IPS DF 19.7 (cell line): ENCODE measurements around the gene CDKN2C.
"Not testable (repeated sequence)": the region's sequence is repeated elsewhere in the genome, so short reads cannot be mapped to it uniquely, and the experiment has no call there.

Source experiments
- DNase-seq: peaks from one replicate; pipeline ENCODE4 v3.0.0-alpha.2; 2013; ENCODE audit warnings: low read depth, low spot score

CDKN2C gene

DNA sequence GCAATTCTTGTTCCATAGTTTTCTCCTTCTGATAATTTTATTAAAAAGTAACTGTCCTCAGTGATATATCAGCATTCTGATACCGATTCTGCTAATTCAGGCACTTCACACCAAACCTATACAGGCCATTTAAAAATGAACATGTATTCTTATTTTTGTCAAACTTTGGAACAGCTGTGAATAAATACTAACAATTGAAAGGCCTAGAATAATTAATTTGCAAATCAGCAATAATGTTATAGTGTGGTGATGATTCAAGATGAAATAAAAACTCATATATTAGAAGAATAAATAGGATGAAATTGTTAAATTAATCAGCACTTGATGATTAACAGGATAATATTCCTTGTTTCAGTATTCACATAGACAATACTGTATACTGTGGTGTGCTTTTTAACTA, 9.9 kb downstream of the CDKN2C start:
- DNase-seq = no peak

DNA sequence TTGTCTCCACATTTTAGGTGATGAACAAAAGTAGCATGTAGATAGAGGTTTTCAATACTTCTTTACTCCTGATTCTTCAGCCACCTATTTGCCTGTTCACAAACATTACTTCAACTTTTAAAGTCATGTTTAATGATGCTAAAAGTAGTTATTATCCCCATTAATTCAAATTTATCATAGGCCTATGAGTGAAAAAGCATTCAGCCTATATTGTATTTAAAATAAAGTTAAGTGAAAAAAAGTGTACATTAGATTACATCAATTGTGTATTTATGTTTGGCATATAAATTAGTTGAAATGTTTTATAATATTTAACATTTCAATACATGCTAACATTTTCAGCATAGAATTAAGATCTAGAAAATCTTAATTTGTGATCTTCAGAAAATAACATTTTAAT, 10.5 kb downstream of the CDKN2C start:
- DNase-seq = no peak

DNA sequence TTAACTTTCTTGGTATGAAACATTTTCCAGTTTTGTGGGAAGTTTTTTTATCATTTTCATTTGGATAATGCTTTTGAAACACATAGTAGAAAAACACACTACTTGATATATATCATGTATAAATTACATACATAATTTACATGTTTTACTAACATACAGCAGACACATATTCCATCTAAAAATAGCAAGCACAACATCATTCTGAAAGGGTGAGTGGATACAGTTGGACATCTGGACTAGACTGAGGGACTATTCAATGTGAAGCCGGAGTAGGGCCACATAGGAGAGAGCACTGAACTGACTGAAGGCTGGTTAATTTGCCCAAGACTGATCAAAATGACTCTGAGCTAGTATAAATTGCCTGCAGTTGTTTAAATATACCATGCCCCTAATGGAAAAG, 11.7 kb downstream of the CDKN2C start:
- DNase-seq = no peak

DNA sequence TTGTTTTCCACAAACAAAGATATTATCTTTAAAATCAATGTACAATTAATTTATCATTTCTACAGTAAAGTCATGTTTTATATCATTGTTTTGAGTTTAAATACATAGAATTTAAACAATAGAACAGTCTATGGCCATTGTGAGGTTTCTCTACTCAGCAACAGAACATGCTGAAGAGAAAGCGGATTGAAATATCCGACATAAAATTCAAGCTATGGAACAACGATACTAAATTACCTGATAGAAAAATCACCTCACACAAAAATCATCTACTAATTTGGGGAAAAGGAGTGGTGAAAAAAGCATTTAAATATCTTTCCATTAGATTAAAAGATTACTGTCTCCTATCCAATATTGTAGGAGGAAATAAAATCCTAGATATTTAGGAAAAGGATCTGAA, 12.6 kb downstream of the CDKN2C start:
- DNase-seq = no peak

DNA sequence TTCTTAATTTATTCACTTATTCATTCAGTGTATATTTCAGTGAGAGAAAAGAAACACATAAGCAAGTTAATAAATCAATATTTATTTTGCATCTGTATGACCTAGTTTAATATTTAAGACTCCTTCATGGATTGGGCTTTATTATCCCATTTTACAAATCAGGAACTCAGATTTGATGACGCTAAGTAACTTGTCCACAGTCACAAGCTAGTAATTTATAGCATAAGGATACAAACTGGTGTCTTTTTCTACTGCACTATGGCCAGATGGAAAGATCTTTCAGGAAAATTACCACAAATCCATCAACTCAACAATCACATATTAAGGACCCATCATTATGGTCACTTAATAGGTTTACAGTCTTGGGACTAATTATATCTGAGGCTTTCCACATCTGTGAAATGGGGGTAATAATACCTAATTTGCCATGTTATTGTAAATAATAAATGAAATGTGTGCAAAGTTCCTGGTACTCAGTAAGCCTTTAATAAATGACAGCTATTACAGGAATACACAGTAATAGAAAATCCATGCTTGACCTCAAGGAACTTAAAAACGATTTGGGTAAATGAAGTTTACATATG, 13.3 kb downstream of the CDKN2C start:
- DNase-seq = no peak

DNA sequence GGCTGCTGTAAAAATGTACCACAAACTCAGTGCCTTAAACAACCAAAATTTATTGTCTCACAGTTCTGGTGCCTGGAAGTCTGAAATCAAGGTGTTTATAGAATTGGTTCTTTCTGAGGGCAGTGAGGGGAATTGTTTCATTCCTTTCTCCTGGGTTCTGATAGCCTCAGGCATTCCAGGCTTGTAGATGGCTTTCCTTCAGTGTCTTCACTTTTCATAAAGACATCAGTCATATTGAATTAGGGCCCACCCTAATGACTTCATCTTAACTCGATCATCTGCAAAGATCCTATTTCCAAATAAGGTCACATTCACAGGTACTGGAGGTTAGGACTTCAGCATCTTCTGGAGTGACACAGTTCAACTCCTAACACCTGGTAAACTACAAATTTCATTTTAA, 15.0 kb downstream of the CDKN2C start:
- DNase-seq = no peak

DNA sequence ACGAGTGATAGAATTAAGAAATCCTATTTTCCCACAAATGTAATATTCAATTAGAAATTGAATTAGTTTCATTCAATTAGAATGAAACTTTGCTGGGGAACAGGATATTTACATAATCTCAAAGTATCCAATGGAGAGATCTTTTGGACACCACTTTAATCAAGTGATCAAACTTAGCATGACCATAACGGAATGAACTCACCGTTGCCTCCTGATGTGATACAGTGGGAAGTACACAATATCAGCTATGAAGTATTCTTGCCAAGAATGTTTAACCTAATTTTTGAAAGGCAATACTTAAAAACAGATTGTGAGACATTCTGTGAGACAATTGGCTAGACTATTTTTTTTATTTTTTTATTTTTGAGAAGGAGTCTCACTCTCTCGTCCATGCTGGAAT, 16.6 kb downstream of the CDKN2C start:
- no peak for DNase-seq

DNA sequence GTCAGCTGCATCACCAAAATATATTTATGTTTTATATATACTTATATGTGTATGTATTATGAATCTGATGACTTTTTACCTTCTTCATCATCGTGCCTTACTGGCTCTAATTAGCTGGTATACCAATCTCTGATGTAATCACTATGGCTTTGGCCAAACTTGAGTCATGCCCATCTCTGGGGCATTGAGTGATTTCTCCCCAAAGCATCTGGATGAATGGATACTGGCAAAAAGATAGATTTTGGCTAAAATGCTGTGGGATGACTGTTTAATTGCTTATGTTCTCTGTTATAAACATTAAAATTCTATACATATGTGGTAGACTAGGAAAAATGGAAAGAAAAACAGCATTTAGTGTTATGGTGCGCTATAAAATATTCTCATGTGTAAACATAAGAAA, 19.6 kb downstream of the CDKN2C start:
- DNase-seq = no peak

DNA sequence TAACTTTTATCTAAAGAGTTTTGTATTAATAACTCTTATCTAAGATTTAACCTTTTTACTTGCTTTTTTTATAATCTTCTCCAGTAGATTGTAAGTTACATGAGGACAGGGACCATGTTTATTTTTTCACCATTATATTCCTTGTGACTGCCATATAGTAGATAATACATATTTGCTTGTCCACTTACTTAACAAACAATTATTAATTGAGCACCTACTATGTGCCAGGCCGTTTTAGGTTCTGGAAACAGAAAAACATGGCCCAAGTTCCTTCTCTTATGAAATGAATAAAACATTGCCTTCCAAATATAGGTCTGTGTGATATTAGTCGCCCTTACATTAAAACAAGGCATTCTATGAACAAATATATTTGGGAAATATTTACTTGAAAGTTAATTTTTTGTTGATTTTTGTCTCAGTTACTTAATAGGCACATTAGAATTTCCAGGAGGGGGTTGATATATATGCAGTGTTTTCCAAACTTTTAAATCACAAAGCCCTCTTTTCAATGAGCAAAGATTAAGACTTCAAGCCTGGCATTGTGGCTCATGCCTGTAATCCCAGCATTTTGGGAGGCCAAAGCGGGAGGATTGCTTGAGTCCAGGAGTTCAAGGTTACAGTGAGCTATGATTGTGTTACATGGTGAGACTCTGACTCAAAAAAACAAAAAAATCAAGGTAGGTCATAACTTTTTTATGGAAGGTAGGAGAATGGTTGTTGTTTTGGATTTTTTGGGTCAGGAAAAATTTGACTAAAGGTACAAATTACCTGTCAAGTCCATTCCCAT, 22.7 kb downstream of the CDKN2C start:
- DNase-seq = no peak

DNA sequence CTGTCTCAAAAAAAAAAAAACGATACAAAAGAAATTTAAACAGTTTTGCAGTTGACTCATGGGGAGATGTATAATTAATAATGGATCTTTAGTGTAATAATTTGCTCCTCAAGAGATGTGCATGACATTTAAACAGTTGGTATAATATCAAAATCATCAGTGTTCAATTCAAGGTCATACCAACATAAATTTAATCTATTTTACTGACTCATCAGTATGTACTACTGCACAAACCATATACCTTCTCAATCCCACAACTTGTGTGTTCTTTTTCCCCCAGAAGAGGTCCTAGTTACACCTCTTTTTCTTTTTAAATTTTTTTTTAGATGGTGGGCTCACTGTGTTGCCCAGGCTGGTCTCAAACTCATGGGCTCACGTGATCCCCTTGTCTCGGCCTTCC, 23.6 kb downstream of the CDKN2C start:
- no peak for DNase-seq

DNA sequence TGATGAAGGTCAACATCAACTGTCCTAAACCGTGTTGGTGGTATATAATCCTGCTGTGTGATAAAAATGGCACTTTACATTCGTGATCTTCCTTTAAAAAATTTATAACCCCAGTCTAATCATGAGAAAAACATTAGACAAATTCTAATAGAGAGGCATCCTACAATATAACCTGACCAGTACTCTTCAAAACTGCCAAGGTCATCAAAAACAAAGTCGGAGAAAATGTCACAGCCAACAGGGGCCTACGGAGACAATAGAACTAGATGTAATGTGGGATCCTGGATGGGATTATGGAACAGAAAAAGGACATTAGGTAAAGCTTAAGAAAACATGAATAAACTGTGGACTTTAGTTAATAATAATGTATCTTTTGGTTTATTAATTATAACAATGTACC, 25.0 kb downstream of the CDKN2C start:
- DNase-seq = no peak

DNA sequence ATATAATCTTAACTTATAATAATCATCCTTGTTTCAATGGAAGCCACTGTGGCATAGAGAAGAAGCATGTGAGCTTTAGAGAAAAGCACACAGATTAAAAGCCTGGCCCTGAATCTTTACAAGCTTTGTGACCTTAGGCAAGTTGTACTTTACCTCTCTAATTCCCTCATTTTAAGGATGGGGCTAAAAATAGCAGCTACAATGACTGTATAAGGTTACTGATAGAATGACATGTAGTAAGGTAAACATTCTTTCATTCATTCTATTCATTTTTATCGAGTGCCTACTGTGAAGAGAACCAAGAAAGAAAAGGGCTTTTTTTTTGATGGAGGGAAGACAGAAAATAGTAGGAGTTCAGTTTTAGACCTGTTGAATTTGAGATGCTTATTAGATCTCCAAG, 25.6 kb downstream of the CDKN2C start:
- DNase-seq = no peak

DNA sequence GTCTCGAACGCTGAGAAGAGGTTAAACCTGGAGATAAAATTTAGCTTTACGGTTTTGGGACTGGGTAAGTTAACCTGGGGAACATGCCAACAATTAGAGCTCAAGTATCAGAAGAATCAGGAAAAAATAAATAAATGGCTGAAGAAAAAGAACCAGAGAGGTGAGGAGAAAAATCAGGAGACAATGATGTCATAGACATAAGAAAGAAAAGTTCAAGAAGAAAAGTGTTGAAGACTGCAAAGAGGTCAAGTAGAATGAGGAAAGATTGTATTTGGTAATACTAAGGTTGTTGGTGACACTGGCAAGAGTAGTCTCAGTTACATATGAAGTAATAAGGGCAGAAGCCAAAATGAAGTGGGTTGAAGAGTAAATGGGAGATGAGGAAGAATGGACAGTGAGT, 26.0 kb downstream of the CDKN2C start:
- no peak for DNase-seq

DNA sequence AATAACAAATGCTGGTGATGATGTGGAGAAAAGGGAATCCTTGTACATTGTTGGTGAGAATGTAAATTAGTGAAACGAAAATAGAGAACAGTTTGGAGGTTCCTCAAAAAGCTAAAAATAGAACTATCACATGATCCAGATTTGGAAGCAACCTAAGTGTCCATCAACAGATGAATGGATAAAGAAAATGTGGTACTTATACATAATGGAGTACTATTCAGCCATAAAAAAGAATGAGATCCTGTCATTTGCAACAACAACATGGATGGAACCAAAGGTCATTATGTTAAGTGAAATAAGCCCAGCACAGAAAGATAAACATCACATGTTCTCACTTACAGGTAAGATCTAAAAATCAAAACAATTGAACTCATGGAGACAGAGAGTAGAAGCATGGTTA, 29.3 kb downstream of the CDKN2C start:
- not testable (repeated sequence) for DNase-seq

DNA sequence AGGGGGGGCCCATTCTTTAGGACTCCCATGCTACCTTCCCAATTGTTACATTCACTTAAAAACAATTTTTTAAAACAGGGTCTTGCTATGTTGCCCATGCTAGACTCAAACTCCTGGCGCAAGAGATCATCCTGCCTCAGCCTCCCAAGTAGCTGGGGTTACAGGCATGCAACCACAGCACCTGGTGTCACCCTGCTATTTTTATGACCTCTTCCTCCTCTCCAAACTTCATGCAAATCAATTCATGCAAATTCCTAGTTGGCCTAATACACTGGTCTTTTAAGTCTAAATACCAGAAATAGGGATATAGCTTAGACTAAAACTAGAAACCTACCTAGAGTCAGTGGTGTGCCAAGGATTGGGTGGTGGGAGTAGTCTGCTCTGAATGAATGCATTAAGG, 30.1 kb downstream of the CDKN2C start:
- no peak for DNase-seq

DNA sequence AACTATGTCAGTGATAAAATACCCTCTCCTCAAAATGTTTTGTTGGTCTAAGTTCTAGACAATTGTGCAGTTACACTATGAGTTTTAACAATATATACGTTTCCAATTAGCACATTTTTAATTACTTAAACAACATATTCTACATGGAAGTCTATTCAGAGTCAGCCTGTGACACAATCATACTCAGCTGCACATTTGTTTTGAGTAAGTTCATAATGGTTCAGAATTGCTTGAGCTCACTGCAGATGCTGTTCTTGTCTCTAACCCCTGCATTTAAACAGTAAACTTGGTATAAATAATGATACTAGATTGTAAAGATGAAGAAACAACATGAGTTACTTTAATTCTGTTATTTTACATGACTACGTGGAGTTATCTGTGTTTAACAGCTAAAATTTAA, 30.6 kb downstream of the CDKN2C start:
- DNase-seq = no peak

DNA sequence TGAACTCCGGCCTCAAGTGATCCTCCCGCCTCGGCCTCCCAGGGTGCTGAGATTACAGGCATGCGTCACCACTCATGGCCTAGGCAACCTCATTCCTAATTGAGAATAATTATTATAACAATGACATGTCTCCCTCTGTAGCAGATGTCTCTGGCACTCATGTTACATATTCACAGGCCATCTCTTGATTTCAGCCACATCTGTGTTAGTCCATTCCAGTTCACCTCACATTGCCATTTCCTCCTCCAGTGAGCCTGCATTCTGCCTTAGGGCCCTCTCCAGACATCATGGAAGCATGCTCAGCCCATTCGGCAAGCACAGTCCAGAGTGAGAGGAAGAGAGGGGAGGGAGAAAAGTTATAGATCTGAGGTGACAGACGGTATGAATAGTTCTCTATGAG, 32.5 kb downstream of the CDKN2C start:
- DNase-seq = no peak

DNA sequence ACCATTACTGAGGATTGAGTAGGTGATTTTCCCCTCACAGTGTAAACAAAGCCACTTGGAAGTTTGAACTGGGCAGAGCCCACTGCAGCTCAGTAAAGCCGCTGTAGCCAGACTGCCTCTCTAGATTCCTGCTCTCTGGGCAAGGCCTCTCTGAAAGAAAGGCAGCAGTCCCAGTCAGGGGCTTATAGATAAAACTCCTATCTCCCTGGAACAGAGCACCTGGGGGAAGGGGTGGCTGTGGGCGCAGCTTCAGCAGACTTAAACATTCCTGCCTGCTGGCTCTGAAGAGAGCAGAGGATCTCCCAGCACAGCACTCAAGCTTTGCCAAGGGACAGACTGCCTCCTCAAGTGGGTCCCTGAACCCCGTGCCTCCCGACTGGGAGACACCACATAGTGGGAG, 35.5 kb downstream of the CDKN2C start:
- not testable (repeated sequence) for DNase-seq

DNA sequence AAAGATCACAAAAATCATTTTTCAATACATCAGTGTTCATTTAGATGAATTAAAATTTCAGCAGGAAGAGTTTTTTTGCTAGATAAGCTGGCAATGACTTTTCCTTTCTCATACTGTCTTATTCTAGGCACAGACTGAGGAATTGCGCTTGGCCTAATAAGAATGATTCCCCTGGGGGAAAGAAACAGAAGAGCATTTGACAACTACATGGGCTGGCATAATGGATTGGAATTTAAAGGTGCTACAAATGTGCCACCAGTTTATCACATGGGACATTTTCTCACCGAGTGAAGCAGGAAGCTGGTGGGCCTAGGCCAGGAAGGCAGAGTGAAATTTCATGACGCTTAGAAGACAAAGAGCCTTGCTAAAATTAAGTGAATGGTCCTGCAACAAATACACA, 39.3 kb downstream of the CDKN2C start:
- no peak for DNase-seq

DNA sequence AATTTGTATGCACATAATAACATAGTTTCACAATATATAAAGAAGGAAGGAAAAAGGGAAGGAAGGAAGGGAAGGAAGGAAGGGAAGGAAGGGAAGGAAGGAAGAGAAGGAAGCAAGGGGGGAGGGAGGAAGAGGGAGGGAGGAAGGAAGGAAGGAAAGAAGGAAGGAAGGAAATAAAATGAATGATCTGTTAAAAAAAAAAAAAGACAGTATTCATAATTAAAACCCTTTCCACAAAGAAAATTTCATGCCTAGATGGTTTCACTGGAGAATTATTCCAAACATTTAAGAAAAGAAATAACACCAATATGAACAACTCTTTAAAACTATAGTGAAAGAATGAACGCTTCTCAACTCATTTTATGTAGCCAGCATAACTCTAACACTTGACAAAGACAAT, 44.8 kb downstream of the CDKN2C start:
- DNase-seq = no peak

DNA sequence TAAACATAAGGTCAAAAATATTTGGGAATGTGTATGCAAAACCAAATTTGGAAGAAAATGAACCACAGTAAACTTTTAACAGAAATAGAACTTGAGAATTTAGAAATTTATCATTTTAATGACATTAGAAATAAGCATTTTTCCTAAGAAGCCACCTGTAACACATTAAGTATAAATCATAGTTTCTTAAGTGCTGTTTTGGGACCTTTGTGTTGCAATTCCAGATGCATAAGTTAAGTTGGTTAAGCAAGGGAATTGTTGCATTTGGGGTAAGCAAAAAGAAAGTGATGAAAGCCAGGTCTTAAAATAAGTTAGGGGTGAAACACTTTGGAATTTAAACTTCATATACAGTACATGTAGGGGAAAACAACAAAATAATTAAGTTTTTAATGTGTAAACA, 49.8 kb downstream of the CDKN2C start:
- DNase-seq = no peak
